Naive thymus-derived CD8-positive, alpha-beta T cell (primary cell): ENCODE results near the gene IL6R. TPM values are rescaled to one million over a fixed set of nuclear protein-coding genes. Genes with fewer than 3 reads are reported as not detected.
A peak's percentile ranks its signal among the peaks of the same experiment; 100 is the strongest.

Source experiments
- ATAC-seq, 2 donors: fragments of 150-1000 bp; cut with Tn5 transposase in 1 of 2; sonication (Bioruptor Pico), chemical (Tn5 transposase) in 1 of 2; 1 replicate in 1 of 2; 2 replicates in 1 of 2; pipeline ENCODE4 v1.10.0; 2021; ENCODE audit warnings: mild to moderate bottlenecking in 2 of 2, moderate library complexity in 2 of 2
- POLR2A ChIA-PET: fragments of 350-600 bp; sonication (Branson Sonifier 250); formaldehyde crosslinking; loops from one replicate; lab custom pipeline; 2021; ENCODE audit warnings: antibody characterized with exemption; lab: Charles Lee
- DNase-seq, 10 donors: peaks; one replicate each; pipeline versions ENCODE4 v3.0.0 to v3.0.0-alpha.2; 2020 to 2022
- H3K27ac Mint-ChIP-seq, 10 donors: one replicate each; pipeline ENCODE4 v1.8.0; 2020 to 2022; ENCODE audit warnings: mild to moderate bottlenecking in 10 of 10, mixed read lengths in 10 of 10, moderate library complexity in 4 of 10, inconsistent platforms in 1 of 10
- H3K27me3 Mint-ChIP-seq, 5 donors: one replicate each; pipeline ENCODE4 v1.8.0; 2021 to 2022; ENCODE audit warnings: mixed read lengths in 5 of 5
- H3K36me3 Mint-ChIP-seq, 3 donors: one replicate each; pipeline ENCODE4 v1.8.0; 2020 to 2022; ENCODE audit warnings: mixed read lengths in 3 of 3, mild to moderate bottlenecking in 2 of 3, inconsistent platforms in 1 of 3
- H3K4me1 Mint-ChIP-seq, 4 donors: one replicate each; pipeline ENCODE4 v1.8.0; 2021 to 2022; ENCODE audit warnings: mixed read lengths in 4 of 4
- H3K4me3 Mint-ChIP-seq, 10 donors: one replicate each; pipeline ENCODE4 v1.8.0; 2020 to 2022; ENCODE audit warnings: mild to moderate bottlenecking in 10 of 10, mixed read lengths in 10 of 10, moderate library complexity in 6 of 10, inconsistent platforms in 1 of 10
- H3K9me3 Mint-ChIP-seq, 9 donors: one replicate each; pipeline ENCODE4 v1.8.0; 2020 to 2022; ENCODE audit warnings: mixed read lengths in 9 of 9, mild to moderate bottlenecking in 3 of 9, inconsistent platforms in 1 of 9, moderate library complexity in 1 of 9
- polyA plus RNA-seq, 3 donors: library from polyadenylated mRNA; unstranded; fragments of 300-500 nt; fragmentation: Illumina TruSeq; gene quantifications; one replicate each; pipeline ENCODE4 v1.2.3, GENCODE V29; 2021
- total RNA-seq, 8 experiments: library from RNA in 2 of 8; stranded (reverse) in 2 of 8; gene quantifications; one replicate each; pipeline ENCODE4 v1.2.3 and lab custom pipeline; 2021 to 2026

IL6R gene
- total and polyA plus RNA-seq, 5 experiments from 2014 or later = 20.1 to 49.9 (median 44.1) TPM

- Mint-ChIP-seq H3K27ac (no peak overlapping the region), H3K9me3 (peaks cover 0 to 5% (median 0%) of the 10 kb centered on the region in 9 donors), H3K4me3 (peak overlapping the region in 9 of 10 donors; percentile 11 to 70 (median 46)), H3K4me1 (peaks cover 0 to 5% (median 2%) of the 10 kb centered on the region in 4 donors), H3K36me3 (peaks cover 0 to 4% (median 0%) of the 10 kb centered on the region in 3 donors), H3K27me3 (peaks cover 33 to 75% (median 69%) of the 10 kb centered on the region in 5 donors)
- POLR2A ChIA-PET = no interaction called here
- ATAC-seq (no peak), DNase-seq (no peak)
These were observed 98.8 kb downstream of the IL6R start for GRCh38 chr1:154503898-154504297.

DNA sequence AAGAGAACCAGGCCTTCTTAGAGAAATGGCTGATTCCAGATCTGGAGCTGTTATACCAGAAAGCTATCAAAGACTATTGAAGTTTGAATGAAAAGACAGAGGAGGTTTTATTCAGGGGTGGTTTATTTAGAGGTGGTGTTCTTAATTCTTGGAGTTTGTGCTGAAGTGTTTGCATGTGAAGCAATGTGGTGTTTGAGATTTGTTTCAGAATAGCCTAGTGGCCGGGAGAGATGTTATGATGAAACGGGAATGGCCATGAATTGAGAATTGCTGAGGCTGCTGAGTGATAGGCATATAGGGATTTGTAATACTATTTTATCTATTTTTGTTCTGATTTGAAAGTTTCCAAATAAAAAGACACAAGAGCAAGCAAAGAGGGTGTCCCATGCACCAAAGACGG lies 107.6 kb downstream of the IL6R start:
- POLR2A ChIA-PET = no interaction called here
- Mint-ChIP-seq H3K4me3 (no peak overlapping the region), H3K4me1 (no peaks in the 10 kb centered on the region), H3K36me3 (no peaks in the 10 kb centered on the region), H3K27me3 (peaks cover 10 to 27% (median 17%) of the 10 kb centered on the region in 5 donors), H3K27ac (no peak overlapping the region), H3K9me3 (peaks cover 0 to under 1% (median 0%) of the 10 kb centered on the region in 9 donors)
- no peak for ATAC-seq
- DNase-seq = no peak

DNA sequence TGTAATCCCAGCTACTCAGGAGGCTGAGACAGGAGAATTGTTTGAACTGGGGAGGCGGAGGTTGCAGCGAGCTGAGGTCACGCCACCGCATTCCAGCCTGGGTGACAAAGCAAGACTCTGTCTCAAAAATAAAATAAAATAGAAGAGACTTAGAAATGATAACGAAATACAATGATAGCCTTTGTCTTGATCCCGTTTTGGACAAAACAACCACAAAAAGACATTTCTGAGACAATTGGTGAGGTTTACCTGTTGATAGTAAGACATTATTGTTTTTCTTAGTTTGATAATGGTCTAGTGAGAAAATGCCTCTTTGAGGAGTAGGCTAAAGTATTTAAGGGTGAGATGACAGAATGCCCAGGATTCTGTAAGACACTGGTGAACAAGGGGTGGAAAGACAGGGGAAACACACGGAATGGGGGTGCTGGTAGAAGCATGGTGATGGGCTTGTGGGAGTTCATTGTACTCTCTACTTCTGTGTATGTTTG lies 109.0 kb downstream of the IL6R start:
- no peaks in the 10 kb centered on the region for H3K4me1 Mint-ChIP-seq
- H3K4me3 Mint-ChIP-seq = no peak overlapping the region
- POLR2A ChIA-PET = no interaction called here
- ATAC-seq (no peak), DNase-seq (no peak)
- H3K27me3 Mint-ChIP-seq = peaks cover 0 to 20% (median 7%) of the 10 kb centered on the region in 5 donors
- no peaks in the 10 kb centered on the region for H3K36me3 Mint-ChIP-seq
- H3K27ac Mint-ChIP-seq = no peak overlapping the region
- H3K9me3 Mint-ChIP-seq = no peaks in the 10 kb centered on the region

DNA sequence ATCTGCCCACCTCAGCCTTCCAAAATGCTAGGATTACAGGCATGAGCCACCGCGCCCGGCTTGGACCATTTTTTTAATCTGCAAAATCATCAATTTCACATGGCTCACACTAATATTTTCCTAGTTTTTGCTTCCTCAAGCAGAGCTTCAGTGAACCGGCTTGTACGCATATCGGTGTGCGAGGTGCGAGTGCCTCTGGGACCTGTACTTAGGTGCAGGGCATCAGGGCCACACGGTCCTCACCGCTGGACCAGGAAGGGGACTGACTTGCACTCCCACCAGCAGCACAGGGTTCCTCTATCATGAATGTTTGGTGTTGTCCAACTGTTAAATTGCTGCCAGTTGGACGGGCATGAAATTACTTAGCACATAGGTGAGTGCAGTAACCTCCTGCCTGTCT lies 112.5 kb downstream of the IL6R start:
- Mint-ChIP-seq H3K9me3 (no peaks in the 10 kb centered on the region), H3K27me3 (peaks cover 0 to 12% (median 4%) of the 10 kb centered on the region in 5 donors), H3K4me1 (no peaks in the 10 kb centered on the region), H3K4me3 (no peak overlapping the region), H3K27ac (no peak overlapping the region), H3K36me3 (no peaks in the 10 kb centered on the region)
- POLR2A ChIA-PET = no interaction called here
- DNase-seq (no peak), ATAC-seq (no peak)

Other genes with a start within 250 kb of the IL6R start
- gene TPM3, start 213.2 kb upstream of the IL6R start, total RNA-seq = 100 to 1,000 TPM; 287 to 307 TPM
- 1,000 to 10,000 TPM in 1 of 3 donors, 100 to 1,000 TPM in 2; 791 to 1,022 (median 805) TPM for gene TPM3, start 213.2 kb upstream of the IL6R start, polyA plus RNA-seq
- gene CFAP141, start 199.0 kb upstream of the IL6R start, total RNA-seq = not detected
- not detected for gene CFAP141, start 199.0 kb upstream of the IL6R start, polyA plus RNA-seq
- gene UBAP2L, start 184.4 kb upstream of the IL6R start, total RNA-seq = 100 to 1,000 TPM; 205 to 206 TPM
- gene UBAP2L, start 184.4 kb upstream of the IL6R start, polyA plus RNA-seq = 10 to 100 TPM; 42.0 to 70.5 (median 54.8) TPM
- 100 to 1,000 TPM; 112 to 118 TPM for gene HAX1, start 132.7 kb upstream of the IL6R start, total RNA-seq
- 100 to 1,000 TPM; 165 to 170 (median 169) TPM for gene HAX1, start 132.7 kb upstream of the IL6R start, polyA plus RNA-seq
- gene AQP10, start 84.2 kb upstream of the IL6R start, total RNA-seq = not detected
- gene AQP10, start 84.2 kb upstream of the IL6R start, polyA plus RNA-seq = not detected
- 100 to 1,000 TPM; 111 to 114 TPM for gene ATP8B2, start 79.8 kb upstream of the IL6R start, total RNA-seq
- 10 to 100 TPM; 48.5 to 65.1 (median 55.6) TPM for gene ATP8B2, start 79.8 kb upstream of the IL6R start, polyA plus RNA-seq
- gene TDRD10, start 96.9 kb downstream of the IL6R start, total RNA-seq = not detected
- gene TDRD10, start 96.9 kb downstream of the IL6R start, polyA plus RNA-seq = not detected
- not detected for gene SHE, start 97.1 kb downstream of the IL6R start, total RNA-seq
- not detected for gene SHE, start 97.1 kb downstream of the IL6R start, polyA plus RNA-seq
- 100 to 1,000 TPM; 109 to 114 TPM for gene UBE2Q1, start 153.3 kb downstream of the IL6R start, total RNA-seq
- 10 to 100 TPM; 10.5 to 13.3 (median 12.6) TPM for gene UBE2Q1, start 153.3 kb downstream of the IL6R start, polyA plus RNA-seq
- not detected for gene CHRNB2, start 162.4 kb downstream of the IL6R start, total RNA-seq
- gene CHRNB2, start 162.4 kb downstream of the IL6R start, polyA plus RNA-seq = under 1 TPM in 1 of 3 donors, not detected in 2; 0.03 TPM
- gene ADAR, start 202.8 kb downstream of the IL6R start, total RNA-seq = 100 to 1,000 TPM; 219 to 251 TPM
- 100 to 1,000 TPM in 2 of 3 donors, 10 to 100 TPM in 1; 93.2 to 132 (median 115) TPM for gene ADAR, start 202.8 kb downstream of the IL6R start, polyA plus RNA-seq